GM19467 (cell line): Measurements from ENCODE around the gene CNNM4.
"Not testable (repeated sequence)": the region's sequence is repeated elsewhere in the genome, so short reads cannot be mapped to it uniquely, and the experiment has no call there.

Experiments
- ATAC-seq: cut with Tn5 transposase; IDR thresholded peaks from one replicate; pipeline ENCODE4 v1.9.1; 2021; ENCODE audit warnings: mild to moderate bottlenecking, moderate library complexity; ENCODE audit not compliant: unreplicated experiment

The CNNM4 gene

DNA sequence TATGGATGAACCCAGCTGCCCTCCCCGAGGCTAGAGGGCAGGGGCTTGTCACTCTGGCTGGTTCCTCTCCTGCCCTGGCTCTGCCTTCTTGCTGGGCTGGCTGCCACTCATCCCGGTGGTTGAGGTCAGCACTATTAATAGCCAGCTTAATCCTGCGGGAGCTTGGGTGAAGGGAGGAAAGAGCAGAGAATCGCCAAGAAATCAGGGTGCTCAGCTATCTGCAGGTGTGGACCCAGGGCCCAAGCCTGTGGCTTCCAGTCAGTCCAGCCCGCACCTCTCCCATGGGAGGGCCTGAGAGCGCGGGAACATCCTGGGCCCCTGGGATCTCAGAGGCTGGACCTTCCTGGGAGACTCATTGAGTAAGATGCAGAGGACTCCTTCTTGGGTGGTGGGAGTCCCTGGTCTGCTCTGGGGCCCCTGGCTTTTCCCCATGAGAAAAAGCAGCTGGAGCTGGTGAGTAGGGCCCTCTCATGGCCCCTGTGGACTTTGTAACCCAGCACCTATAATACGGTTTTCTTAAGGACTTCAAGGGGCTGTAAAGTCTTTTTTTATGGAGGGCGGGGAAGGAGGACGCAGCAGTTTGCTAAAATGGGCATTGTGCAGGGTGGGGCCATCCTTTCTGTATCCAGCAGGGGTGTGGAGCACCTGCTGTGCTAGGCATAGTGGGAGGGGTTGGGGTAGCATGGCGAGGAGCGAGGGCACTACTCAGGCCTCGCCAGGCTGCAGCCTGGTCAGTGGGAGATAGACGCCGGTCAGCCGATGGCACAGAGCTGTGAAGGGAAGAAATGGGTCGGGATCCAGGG is 27.9 kb downstream of the CNNM4 start:
- ATAC-seq: no peak

GRCh38 chr2:96789245-96789617 is 28.5 kb downstream of the CNNM4 start:
- no peak for ATAC-seq

GRCh38 chr2:96792772-96793749 is 32.4 kb downstream of the CNNM4 start:
- no peak for ATAC-seq

DNA sequence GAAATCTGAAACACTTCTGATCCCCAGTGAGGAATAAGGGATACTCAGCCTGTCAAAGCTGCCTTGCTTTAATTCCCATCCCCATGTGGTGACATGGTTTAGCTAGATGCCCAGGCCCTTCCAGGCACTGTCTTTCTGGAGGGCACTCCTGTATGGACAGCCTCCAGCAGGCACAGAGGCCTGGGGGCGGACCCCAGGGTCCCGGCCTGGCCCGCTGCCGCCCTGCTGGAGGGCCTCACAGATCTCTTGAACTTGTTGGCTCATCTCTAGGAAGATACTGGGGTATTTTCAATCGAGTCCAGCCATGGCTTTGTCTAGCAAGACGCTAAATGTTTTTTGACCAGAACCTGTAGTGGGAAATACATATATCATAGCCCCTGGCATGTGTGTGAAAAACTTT is 34.4 kb downstream of the CNNM4 start:
- no peak for ATAC-seq

GRCh38 chr2:96796497-96796896 is 35.8 kb downstream of the CNNM4 start:
- not testable (repeated sequence) for ATAC-seq

DNA sequence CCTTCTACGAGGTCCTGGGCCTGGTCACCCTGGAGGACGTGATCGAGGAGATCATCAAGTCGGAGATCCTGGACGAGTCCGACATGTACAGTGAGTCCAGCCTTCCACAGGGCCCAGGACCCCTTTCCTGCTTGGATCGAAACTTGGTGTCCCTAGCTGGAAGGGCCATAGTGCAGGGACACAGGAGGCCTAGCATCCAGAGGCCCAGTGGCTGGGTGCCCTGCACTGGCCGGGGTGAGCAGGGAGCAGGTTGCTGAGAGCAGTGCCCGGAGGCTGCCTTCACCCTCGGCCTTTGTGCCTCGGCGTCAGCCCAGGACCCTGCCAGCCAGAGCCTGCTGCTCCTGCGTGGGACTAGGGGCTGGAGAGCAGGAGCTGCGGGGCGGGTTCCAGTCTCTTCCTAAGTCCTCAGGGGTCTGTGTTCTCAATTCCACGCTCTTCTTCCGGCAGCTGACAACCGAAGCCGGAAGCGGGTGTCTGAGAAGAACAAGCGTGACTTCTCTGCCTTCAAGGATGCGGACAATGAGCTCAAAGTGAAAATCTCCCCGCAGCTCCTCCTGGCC is 36.4 kb downstream of the CNNM4 start:
- ATAC-seq: no peak

DNA sequence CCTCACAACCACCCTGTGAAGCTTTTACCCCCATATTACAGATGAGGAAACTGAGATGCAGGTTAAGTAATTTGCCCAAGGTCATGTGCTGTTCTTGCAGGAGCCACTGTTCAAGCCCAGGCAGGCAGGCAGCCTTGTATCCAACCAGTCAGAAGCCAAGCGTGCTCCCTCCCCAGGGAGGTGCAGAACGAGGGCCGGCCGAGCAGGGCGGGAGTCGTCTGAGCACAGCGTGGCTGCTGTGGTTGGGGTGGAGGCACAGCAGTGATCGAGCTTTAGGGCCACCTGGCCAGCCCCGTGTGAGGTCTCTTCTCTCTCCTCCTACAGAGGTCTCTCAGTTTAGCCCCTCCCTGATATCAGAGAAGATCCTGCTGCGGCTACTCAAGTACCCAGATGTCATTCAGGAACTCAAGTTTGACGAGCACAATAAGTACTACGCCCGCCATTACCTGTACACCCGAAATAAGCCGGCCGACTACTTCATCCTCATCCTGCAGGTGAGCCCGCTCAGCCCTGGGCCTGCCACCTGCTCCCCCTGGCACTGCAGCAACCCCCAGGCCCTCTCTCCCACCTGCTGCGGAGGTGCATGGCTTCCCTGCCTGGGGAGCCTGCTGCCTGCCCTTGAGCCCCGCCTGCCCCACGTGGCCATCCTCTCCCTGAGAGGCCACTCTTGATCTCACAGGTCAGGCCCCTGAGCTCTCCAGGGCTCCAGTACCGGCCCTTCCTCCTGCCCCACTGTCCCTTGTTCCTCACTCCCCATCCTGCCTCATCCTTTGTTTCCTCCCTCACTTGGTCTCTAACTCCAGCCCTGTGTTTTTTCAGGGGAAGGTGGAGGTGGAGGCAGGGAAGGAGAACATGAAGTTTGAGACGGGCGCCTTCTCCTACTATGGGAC is 38.3 kb downstream of the CNNM4 start:
- no peak for ATAC-seq

- ATAC-seq: no peak
These were observed 38.9 kb downstream of the CNNM4 start for GRCh38 chr2:96799623-96799935.

DNA sequence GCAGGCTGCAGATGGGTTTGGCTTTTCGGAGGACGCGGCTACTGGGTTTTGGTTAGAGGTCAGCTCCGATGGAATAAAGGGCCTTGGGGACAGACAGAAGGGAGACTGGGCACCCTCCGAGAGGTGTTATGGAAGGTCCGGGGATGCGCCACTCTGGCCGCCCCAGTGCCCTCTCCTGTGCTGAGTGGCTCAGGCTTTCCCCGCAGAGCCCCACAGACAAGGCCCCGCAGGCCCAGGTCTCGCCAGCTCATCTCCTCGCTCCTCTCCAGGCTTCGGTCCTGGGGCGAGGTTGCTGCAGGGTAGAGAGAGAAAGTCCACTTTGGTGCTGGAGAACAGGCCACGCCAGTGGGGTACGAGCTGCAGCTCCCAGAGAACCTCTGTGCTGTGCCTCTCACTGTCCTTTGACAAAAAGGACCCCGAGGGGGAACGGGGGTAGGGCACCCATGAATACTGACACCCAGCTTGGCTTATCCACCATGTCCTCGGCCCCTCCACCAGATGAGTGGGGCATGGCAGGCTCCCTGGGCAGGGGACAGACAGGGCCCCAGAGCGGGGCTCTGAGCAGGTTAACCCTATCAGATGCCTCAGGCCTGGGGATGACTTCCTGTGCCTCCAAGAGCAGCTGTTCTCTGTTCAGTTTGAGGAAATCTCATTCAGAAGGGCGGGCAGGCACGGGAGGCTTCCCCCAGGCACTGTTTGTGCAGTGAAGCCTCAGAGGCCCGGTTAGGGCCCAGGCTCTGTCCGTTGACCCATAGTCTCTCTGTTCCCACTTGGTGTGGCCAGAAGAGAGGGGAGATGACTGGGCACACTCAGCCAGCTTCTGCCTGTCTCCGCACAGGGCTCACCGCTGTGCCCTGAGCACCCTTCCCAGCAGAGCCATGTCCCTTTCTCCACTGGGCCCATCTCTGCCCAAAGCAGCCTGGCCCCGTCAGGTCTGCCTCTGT is 39.6 kb downstream of the CNNM4 start:
- peak; percentile 9 for ATAC-seq

DNA sequence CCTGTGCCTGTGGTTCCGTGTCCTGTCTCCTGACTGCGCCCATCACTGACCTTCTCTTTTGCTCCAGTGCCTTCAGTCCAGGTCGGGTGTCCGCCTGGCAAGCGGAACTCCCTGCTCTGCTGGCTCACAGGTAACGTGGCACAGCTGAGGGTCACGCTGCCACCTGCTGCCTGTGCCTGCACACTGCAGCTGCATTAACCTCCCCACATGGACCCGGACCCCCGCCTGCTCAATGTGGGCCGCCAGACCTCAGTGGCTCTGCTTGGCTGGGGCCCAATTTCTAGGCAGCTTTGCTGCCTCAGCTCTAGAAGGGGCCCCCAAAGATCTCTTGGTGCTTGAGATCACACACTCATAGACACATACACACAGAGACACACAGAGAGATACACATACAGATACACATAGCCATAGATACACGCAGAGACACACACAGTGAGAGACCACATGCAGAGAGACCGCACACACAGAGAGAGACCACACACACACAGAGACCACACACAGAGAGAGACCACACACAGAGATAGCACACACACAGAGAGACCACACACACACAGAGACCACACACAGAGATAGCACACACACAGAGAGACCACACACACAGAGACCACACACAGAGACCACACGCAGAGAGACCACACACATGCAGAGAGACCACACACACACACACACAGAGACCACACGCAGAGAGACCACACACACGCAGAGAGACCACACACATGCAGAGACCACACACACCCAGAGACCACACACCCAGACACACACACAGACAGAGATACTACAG is 40.5 kb downstream of the CNNM4 start:
- peak; percentile 57 for ATAC-seq

DNA sequence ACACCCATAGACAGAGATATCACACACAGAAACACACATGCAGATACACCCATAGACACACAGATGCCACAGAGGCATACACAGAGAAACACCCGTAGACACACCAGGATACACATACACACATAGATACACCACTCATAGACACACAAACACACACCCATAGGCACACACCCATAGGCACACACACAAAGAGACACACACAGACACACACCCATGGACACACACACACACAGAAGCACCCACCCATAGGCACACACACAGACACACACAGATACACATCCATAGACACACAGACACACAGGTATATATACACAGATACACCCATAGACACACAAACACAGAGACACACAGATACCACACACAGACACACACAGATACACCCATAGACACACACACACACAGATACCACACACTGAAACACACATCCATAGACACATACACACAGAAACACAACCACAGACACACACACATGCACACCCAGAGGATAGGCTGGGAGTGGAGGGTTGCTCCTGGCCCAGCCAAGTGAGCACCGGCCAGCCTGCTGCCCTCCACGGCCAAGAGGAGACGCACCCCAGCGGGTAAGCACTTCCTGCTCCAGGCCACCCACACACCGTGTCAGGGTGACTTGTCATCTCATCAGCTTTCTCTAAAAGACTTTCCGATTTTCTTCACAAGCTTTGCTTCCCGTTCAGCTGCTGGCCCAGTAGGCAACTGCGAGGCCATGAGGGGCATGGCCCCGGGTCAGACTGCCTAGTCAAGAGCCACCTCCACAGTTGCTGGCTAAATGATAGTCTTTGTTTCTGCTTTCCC is 41.3 kb downstream of the CNNM4 start:
- ATAC-seq: no peak

DNA sequence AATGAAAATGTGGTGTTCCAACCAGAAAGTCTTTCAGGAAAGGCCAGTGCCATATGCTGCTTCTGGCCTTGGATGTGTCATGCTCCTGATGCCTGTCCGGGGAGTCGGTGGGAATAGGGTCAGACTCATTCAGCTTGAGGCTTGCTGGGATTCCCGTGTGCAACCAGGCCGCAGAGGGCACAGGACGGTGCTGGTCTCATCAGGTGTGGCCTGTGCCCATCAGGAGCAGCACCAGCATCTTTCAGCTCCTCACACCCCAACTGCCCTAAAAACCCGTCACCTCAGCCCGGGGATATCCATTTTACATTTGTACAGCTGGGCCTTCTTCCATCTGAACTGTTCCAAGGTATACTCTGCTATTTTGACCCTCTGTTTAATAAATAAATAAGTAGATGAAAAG is 42.0 kb downstream of the CNNM4 start:
- ATAC-seq: no peak

- no peak for ATAC-seq
These were observed 44.3 kb downstream of the CNNM4 start for GRCh38 chr2:96804986-96805385.

DNA sequence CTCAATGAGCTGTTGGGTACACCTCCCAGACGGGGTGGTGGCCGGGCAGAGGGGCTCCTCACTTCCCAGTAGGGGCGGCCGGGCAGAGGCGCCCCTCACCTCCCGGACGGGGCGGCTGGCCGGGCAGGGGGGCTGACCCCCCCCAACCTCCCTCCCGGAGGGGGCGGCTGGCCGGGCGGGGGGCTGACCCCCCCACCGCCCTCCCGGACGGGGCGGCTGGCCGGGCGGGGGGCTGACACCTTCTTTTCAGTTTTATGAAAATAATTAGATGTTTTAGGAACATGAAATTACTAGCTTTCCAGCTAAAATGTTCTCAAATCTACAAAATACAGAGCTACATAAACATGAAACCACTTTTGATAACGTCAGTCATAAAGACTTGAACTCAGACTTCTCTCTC is 45.2 kb downstream of the CNNM4 start:
- ATAC-seq: not testable (repeated sequence)

GRCh38 chr2:96806468-96807126 is 45.9 kb downstream of the CNNM4 start:
- peak; percentile 60 for ATAC-seq

- ATAC-seq: no peak
These were observed 46.4 kb downstream of the CNNM4 start for GRCh38 chr2:96807127-96807471.

- no peak for ATAC-seq
These were observed 47.6 kb downstream of the CNNM4 start for GRCh38 chr2:96808176-96808837.
